Measurements from ENCODE around the gene XRCC3. TPM values are rescaled to one million over a fixed set of nuclear protein-coding genes. Genes with fewer than 3 reads are reported as not detected.
"Not testable (repeated sequence)": the region's sequence is repeated elsewhere in the genome, so short reads cannot be mapped to it uniquely, and the experiment has no call there.

The XRCC3 gene
- total RNA-seq, 2 donors from 2014 or later = 6.9 to 8.3 TPM

DNA sequence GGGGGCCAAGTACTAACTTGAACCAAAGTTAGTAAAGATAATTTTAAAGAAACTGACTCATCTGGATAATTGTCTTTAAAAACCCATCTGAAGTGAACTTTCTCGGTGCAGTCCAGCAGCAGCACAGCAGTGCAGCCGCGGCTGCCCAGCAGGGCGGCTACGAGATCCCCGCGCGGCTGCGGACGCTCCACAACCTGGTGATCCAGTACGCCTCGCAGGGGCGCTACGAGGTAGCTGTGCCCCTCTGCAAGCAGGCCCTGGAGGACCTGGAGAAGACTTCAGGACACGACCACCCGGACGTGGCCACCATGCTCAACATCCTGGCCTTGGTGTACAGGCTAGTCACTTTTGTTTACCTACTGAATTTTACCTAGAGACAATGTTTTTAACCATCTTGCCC, 52.7 kb downstream of the XRCC3 start:
- Mint-ChIP-seq H3K4me3 (no peak overlapping the region), H3K27ac (no peak overlapping the region), H3K36me3 (ENCODE audit: low read depth) (peaks cover 5% of the 10 kb centered on the region), H3K27me3 (no peaks in the 10 kb centered on the region), H3K4me1 (no peaks in the 10 kb centered on the region)
- no peak for ATAC-seq
- H3K9me3 ChIP-seq (ENCODE audit: control insufficient read depth, low read length, poor library complexity, severe bottlenecking) = no peaks in the 10 kb centered on the region
- DNase-seq = no peak

DNA sequence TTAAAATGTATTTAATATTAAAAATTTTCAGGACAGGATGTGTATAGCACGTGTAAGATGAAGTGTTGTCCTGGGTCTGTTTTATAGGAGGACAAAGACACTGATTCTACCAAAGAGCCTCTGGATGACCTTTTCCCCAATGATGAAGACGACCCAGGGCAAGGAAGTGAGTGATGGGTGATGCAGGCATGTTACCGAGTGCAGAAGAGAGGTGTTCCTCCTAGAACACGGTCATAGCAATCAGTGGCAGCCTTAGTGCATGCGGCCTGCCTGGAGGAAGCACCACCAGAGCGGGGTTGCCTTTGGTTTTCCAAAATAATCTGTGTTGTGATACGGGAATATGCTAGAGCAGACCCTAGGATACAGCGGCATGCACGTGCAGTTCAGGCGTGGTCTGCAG, 53.2 kb downstream of the XRCC3 start:
- Mint-ChIP-seq H3K4me1 (no peaks in the 10 kb centered on the region), H3K36me3 (ENCODE audit: low read depth) (peaks cover 5% of the 10 kb centered on the region), H3K27me3 (no peaks in the 10 kb centered on the region), H3K4me3 (no peak overlapping the region), H3K27ac (no peak overlapping the region)
- ATAC-seq (no peak), DNase-seq (no peak)
- H3K9me3 ChIP-seq (ENCODE audit: control insufficient read depth, low read length, poor library complexity, severe bottlenecking) = no peaks in the 10 kb centered on the region

DNA sequence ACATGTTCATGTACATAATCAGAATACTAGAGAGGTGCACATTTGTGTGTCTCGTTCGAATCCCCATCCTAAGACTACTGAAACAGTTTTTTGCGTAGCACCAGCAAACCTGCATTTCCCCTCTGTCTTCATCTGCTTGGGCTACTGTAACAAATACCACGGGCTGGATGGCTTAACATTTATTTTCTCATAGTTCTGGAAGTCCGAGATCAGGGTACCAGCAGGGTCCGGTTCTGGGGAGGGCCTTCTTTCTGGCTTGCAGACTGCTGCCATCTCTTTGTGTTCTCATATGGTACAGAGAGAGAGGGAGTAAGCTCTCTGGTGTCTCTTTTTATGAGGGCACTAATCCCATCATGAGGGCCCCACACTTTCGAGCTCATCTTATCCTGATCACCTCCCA, 55.6 kb downstream of the XRCC3 start:
- DNase-seq (no peak), ATAC-seq (no peak)
- peaks cover 4% of the 10 kb centered on the region for H3K36me3 Mint-ChIP-seq (ENCODE audit: low read depth)
- peak overlapping the region; percentile 67 for H3K27ac Mint-ChIP-seq
- no peaks in the 10 kb centered on the region for H3K9me3 ChIP-seq (ENCODE audit: control insufficient read depth, low read length, poor library complexity, severe bottlenecking)
- H3K4me3 Mint-ChIP-seq = no peak overlapping the region
- peaks cover 3% of the 10 kb centered on the region for H3K4me1 Mint-ChIP-seq
- no peaks in the 10 kb centered on the region for H3K27me3 Mint-ChIP-seq

DNA sequence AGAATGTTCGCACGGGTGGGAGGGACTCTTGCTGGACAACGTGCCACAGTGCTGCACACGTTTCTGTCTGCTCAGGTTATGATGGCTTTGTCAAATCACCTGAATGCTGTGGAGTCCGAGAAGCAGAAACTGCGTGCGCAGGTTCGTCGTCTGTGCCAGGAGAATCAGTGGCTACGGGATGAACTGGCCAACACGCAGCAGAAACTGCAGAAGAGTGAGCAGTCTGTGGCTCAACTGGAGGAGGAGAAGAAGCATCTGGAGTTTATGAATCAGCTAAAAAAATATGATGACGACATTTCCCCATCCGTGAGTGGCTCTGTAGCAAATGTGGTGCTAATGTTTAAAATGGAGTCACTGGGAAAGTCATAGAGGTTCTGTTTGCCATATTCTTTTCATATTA, 57.8 kb downstream of the XRCC3 start:
- DNase-seq = no peak

DNA sequence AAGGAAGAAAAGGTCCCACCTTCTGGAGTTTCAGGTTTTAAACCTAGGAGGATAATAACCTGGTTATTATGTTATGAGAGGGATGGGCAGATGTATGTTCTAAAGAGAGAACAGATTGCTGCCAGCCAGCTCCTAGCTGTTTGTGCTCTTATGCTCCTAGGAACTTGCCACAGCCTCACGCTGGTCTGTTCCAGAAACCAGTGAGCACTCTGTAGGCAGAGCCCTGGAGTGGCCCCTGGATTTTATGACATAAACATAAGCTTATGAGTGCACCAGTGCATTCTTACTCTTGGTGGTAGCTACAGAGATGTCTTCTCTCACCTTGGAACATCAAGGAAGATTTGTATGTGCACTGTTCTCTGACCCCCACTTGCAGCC, 58.5 kb downstream of the XRCC3 start:
- no peak for DNase-seq
- H3K27ac Mint-ChIP-seq = peak overlapping the region; percentile 62
- H3K4me1 Mint-ChIP-seq = peaks cover 11% of the 10 kb centered on the region
- no peak overlapping the region for H3K4me3 Mint-ChIP-seq
- no peaks in the 10 kb centered on the region for H3K9me3 ChIP-seq (ENCODE audit: control insufficient read depth, low read length, poor library complexity, severe bottlenecking)
- no peaks in the 10 kb centered on the region for H3K27me3 Mint-ChIP-seq
- ATAC-seq = no peak
- H3K36me3 Mint-ChIP-seq (ENCODE audit: low read depth) = peaks cover 8% of the 10 kb centered on the region

More for the DNA sequence above, 57.8 kb downstream of the XRCC3 start:
- Mint-ChIP-seq H3K4me3 (no peak overlapping the region), H3K36me3 (ENCODE audit: low read depth) (peaks cover 8% of the 10 kb centered on the region), H3K27me3 (no peaks in the 10 kb centered on the region), H3K4me1 (peaks cover 11% of the 10 kb centered on the region), H3K27ac (no peak overlapping the region)
- no peak for ATAC-seq
- H3K9me3 ChIP-seq (ENCODE audit: control insufficient read depth, low read length, poor library complexity, severe bottlenecking) = no peaks in the 10 kb centered on the region

DNA sequence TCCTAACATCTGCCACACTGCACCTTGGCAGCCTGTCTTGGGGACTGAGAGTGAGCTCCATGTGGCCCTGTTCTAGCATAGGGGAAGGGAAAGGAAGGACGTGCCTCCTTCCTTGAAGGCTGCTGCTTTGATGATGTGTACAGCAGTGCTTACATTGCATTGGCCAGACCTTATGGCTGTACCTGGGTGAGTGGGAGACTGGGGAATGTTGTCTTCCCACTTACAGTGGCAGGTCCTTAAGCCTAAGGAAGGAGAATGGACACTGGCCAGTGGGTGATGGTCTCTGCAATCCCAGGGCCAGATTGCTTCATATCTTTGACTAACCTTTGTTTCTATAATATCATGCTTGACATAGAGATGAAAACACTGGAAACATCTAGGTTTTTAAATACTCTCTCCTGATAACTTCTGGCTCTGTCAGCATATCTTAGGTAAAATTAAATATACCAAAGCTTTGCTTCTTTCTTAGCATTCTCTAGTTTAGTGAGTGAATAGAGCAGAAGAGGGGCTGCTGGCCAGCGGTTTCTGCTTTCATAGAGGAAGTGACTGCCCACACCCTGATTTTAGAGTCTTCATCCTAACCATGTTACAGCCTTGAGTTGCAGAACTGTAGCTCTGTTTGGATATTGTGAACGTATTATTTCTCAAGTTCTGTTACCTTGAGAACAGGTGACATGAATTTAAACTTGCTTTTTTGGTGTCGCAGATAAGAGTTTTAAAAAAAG, 59.1 kb downstream of the XRCC3 start:
- H3K9me3 ChIP-seq (ENCODE audit: control insufficient read depth, low read length, poor library complexity, severe bottlenecking) = no peaks in the 10 kb centered on the region
- no peak for ATAC-seq
- Mint-ChIP-seq H3K27me3 (no peaks in the 10 kb centered on the region), H3K4me3 (no peak overlapping the region), H3K4me1 (peaks cover 11% of the 10 kb centered on the region), H3K36me3 (ENCODE audit: low read depth) (peaks cover 8% of the 10 kb centered on the region), H3K27ac (peak overlapping the region; percentile 62)
- no peak for DNase-seq

DNA sequence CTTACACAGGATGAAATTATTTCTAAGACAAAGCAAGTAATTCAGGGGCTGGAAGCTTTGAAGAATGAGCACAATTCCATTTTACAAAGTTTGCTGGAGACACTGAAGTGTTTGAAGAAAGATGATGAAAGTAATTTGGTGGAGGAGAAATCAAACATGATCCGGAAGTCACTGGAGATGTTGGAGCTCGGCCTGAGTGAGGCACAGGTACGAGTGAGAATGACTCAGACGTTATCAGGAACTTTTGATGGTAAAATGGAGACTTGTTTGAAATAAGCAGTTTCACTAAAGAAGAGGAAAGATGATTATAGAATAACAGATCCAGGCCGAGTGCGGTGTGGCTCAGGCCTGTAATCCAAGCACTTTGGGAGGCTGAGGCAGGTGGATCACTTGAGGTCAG, 60.6 kb downstream of the XRCC3 start:
- H3K36me3 Mint-ChIP-seq (ENCODE audit: low read depth) = peaks cover 8% of the 10 kb centered on the region
- H3K27ac Mint-ChIP-seq = peak overlapping the region; percentile 60
- peaks cover 11% of the 10 kb centered on the region for H3K4me1 Mint-ChIP-seq
- no peaks in the 10 kb centered on the region for H3K9me3 ChIP-seq (ENCODE audit: control insufficient read depth, low read length, poor library complexity, severe bottlenecking)
- no peak for ATAC-seq
- H3K4me3 Mint-ChIP-seq = no peak overlapping the region
- H3K27me3 Mint-ChIP-seq = no peaks in the 10 kb centered on the region
- no peak for DNase-seq

DNA sequence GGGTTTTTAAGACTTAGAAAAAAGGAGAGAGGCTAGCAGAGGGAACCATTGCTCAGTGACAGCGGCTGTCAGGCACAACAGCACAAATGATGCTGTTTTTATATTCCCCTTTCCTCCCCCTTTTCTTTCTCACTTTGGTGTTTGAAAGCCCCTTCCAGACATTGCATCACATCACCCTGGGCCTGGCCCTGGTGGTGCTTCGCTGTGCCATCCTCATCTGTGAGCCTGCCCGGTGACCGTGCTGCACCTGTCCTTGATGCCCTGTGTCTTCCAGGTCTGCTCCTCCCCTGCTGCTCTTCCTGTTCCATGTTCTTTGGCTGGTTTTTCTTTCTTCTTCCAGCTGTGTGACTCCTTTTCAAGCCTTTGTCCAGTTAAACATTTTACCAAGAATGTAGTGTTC, 61.4 kb downstream of the XRCC3 start:
- no peaks in the 10 kb centered on the region for H3K27me3 Mint-ChIP-seq
- ATAC-seq = no peak

DNA sequence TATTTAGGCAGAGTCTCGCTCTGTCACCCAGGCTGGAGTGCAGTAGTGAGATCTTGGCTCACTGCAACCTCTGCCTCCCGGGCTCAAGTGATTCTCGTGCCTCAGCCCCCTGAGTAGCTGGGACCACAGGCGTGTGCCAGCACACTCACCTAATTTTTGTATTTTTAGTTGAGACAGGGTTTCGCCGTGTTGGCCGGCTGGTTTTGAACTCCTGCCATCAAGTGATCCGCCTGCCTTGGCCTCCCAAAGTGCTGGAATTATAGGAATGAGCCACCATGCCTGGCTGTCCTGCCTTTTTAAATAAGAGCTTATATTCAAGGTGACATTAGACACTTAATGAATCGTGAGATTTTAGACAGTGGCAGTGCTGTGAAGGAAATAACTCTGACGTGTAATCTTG, 61.9 kb downstream of the XRCC3 start:
- H3K4me1 Mint-ChIP-seq = peaks cover 15% of the 10 kb centered on the region
- not testable (repeated sequence) for H3K27me3 Mint-ChIP-seq; DNase-seq; H3K36me3 Mint-ChIP-seq (ENCODE audit: low read depth); ATAC-seq; H3K4me3 Mint-ChIP-seq; H3K9me3 ChIP-seq (ENCODE audit: control insufficient read depth, low read length, poor library complexity, severe bottlenecking)
- H3K27ac Mint-ChIP-seq = peak overlapping the region; percentile 9

More for the DNA sequence above, 61.4 kb downstream of the XRCC3 start:
- no peak for DNase-seq
- H3K27ac Mint-ChIP-seq = peak overlapping the region; percentile 9
- H3K4me1 Mint-ChIP-seq = peaks cover 13% of the 10 kb centered on the region
- peaks cover 8% of the 10 kb centered on the region for H3K36me3 Mint-ChIP-seq (ENCODE audit: low read depth)
- H3K4me3 Mint-ChIP-seq = no peak overlapping the region
- no peaks in the 10 kb centered on the region for H3K9me3 ChIP-seq (ENCODE audit: control insufficient read depth, low read length, poor library complexity, severe bottlenecking)

DNA sequence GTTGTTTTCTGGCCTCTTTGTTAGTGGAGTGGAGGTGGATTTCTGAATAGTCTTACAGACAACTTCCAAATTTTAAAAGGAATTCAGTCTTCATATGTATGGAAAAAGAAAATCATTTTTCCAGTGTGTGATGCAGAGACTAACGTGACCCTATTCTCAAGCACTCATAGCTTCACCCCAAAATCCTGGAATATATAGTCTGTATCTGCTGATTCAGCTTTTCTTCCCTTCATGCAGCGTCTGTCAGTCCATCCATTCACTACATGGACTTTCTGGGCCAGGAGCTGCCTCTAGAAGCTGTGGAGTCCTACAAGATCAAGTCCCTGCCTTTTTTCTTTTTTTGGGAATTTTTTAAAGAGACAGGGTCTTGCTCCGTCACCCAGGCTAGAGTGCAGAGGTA, 62.4 kb downstream of the XRCC3 start:
- no peaks in the 10 kb centered on the region for H3K9me3 ChIP-seq (ENCODE audit: control insufficient read depth, low read length, poor library complexity, severe bottlenecking)
- Mint-ChIP-seq H3K4me1 (peaks cover 15% of the 10 kb centered on the region), H3K27me3 (no peaks in the 10 kb centered on the region), H3K36me3 (ENCODE audit: low read depth) (peaks cover 6% of the 10 kb centered on the region), H3K4me3 (no peak overlapping the region), H3K27ac (no peak overlapping the region)
- no peak for ATAC-seq
- no peak for DNase-seq

DNA sequence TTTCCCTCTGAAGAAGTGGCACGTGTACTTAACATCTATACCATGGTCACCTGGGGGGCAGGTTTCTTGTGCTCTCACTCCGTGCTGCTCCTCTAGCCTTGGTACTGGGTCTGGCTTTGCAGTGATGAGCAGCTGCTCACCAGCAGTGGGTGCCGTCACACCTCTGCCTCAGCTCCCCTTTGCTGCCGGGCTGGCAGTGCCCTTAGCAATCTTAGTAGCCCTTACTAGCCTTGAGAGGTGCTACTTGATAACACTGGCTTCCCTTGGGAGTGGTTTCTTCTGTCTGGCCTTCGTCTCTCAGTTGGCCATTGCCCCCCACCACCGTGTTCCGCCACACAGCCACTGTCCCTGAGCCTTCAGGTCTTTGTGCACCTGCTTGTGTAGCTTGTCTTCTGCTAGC, 63.7 kb downstream of the XRCC3 start:
- DNase-seq (no peak), ATAC-seq (no peak)
- H3K4me3 Mint-ChIP-seq = no peak overlapping the region
- no peaks in the 10 kb centered on the region for H3K9me3 ChIP-seq (ENCODE audit: control insufficient read depth, low read length, poor library complexity, severe bottlenecking)
- no peaks in the 10 kb centered on the region for H3K27me3 Mint-ChIP-seq
- peak overlapping the region; percentile 9 for H3K27ac Mint-ChIP-seq
- H3K4me1 Mint-ChIP-seq = peaks cover 15% of the 10 kb centered on the region
- peaks cover 6% of the 10 kb centered on the region for H3K36me3 Mint-ChIP-seq (ENCODE audit: low read depth)

DNA sequence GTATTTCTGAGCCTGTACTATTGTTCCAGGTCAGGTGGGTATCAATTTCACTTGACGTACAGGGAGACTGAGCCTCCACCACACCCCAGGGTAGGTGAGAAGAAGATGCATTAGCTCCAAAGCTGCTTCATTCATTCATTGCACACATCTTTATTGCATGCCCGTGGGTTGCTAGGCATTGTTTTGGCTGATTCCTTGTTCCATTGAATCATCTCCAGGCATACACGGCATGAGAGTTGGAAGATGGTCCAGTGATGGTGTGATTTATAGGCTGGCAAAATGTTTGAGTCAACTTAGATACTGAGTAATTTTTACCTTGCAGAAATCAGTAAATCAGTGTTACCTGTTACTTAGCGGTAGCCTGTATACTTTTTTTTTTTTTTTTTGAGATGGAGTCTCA, 65.0 kb downstream of the XRCC3 start:
- ATAC-seq = no peak
- Mint-ChIP-seq H3K4me1 (peaks cover 17% of the 10 kb centered on the region), H3K27me3 (no peaks in the 10 kb centered on the region), H3K4me3 (no peak overlapping the region), H3K27ac (no peak overlapping the region), H3K36me3 (ENCODE audit: low read depth) (peaks cover 6% of the 10 kb centered on the region)
- no peaks in the 10 kb centered on the region for H3K9me3 ChIP-seq (ENCODE audit: control insufficient read depth, low read length, poor library complexity, severe bottlenecking)
- no peak for DNase-seq

DNA sequence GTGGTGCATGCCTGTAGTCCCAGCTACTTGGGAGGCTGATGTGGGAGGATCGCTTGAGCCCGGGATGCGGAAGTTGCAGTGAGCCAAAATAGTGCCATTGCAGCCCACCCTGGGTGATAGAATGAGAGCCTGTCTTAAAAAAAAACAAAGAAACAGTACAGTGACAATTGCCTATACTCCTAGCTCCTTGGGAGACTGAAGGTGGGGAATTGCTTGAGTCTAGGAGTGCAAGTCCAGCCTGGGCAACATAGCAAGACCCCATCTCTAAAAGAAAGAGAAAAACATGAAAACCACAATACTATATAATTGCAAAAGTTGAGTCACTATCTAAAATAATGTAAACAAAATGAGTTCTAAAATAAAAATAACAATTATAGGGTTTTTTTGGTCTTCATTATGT, 66.2 kb downstream of the XRCC3 start:
- no peaks in the 10 kb centered on the region for H3K9me3 ChIP-seq (ENCODE audit: control insufficient read depth, low read length, poor library complexity, severe bottlenecking)
- H3K27ac Mint-ChIP-seq = no peak overlapping the region
- no peak overlapping the region for H3K4me3 Mint-ChIP-seq
- H3K4me1 Mint-ChIP-seq = peaks cover 16% of the 10 kb centered on the region
- H3K27me3 Mint-ChIP-seq = no peaks in the 10 kb centered on the region
- ATAC-seq = no peak
- peaks cover 2% of the 10 kb centered on the region for H3K36me3 Mint-ChIP-seq (ENCODE audit: low read depth)
- no peak for DNase-seq
